Measurements from ENCODE around the gene GFRA1. TPM values are rescaled to one million over a fixed set of nuclear protein-coding genes. Genes with fewer than 3 reads are reported as not detected.

GFRA1 gene
- total and polyA plus RNA-seq, 2 experiments from 2014 or later: 1.7 to 5.0 TPM

- Histone ChIP-seq H3K4me3 (no peak overlapping the region), H3K27me3 (peaks cover 4% of the 10 kb centered on the region), H3K27ac (no peak overlapping the region), H3K36me3 (no peaks in the 10 kb centered on the region), H3K4me1 (ENCODE audit: low read depth) (peaks cover 17% of the 10 kb centered on the region), H3K9me3 (ENCODE audit: low read depth) (no peaks in the 10 kb centered on the region)
- no peak for DNase-seq (ENCODE audit: low read depth in 1 of 2, low spot score in 1 of 2)
- no peak for TF ChIP-seq CTCF (IDR thresholded peaks at IDR 0.05; ENCODE audit: low read depth, low read length)
These were observed 133.1 kb downstream of the GFRA1 start for GRCh38 chr10:116139886-116140285.

GRCh38 chr10:116138897-116139296 is 134.1 kb downstream of the GFRA1 start:
- TF ChIP-seq CTCF (IDR thresholded peaks at IDR 0.05; ENCODE audit: low read depth, low read length): no peak
- no peak for DNase-seq (ENCODE audit: low read depth in 1 of 2, low spot score in 1 of 2)
- Histone ChIP-seq H3K27ac (no peak overlapping the region), H3K27me3 (peaks cover 4% of the 10 kb centered on the region), H3K9me3 (ENCODE audit: low read depth) (no peaks in the 10 kb centered on the region), H3K4me1 (ENCODE audit: low read depth) (peaks cover 16% of the 10 kb centered on the region), H3K4me3 (no peak overlapping the region), H3K36me3 (no peaks in the 10 kb centered on the region)

GRCh38 chr10:116136261-116136660 is 136.7 kb downstream of the GFRA1 start:
- H3K4me3 ChIP-seq: no peak overlapping the region
- no peaks in the 10 kb centered on the region for H3K9me3 ChIP-seq (ENCODE audit: low read depth)
- H3K36me3 ChIP-seq: no peaks in the 10 kb centered on the region
- peaks cover 9% of the 10 kb centered on the region for H3K4me1 ChIP-seq (ENCODE audit: low read depth)
- peaks cover 4% of the 10 kb centered on the region for H3K27me3 ChIP-seq
- DNase-seq (ENCODE audit: low read depth in 1 of 2, low spot score in 1 of 2): no peak
- TF ChIP-seq CTCF (IDR thresholded peaks at IDR 0.05; ENCODE audit: low read depth, low read length): no peak
- H3K27ac ChIP-seq: no peak overlapping the region

- no peak for TF ChIP-seq CTCF (IDR thresholded peaks at IDR 0.05; ENCODE audit: low read depth, low read length)
- Histone ChIP-seq H3K36me3 (no peaks in the 10 kb centered on the region), H3K4me3 (no peak overlapping the region), H3K27ac (no peak overlapping the region), H3K9me3 (ENCODE audit: low read depth) (no peaks in the 10 kb centered on the region), H3K27me3 (peaks cover 4% of the 10 kb centered on the region), H3K4me1 (ENCODE audit: low read depth) (no peaks in the 10 kb centered on the region)
- no peak for DNase-seq (ENCODE audit: low read depth in 1 of 2, low spot score in 1 of 2)
These were observed 138.7 kb downstream of the GFRA1 start for GRCh38 chr10:116134322-116134721.

- Histone ChIP-seq H3K36me3 (no peaks in the 10 kb centered on the region), H3K27ac (no peak overlapping the region), H3K4me3 (no peak overlapping the region), H3K4me1 (ENCODE audit: low read depth) (no peaks in the 10 kb centered on the region), H3K9me3 (ENCODE audit: low read depth) (no peaks in the 10 kb centered on the region), H3K27me3 (peaks cover 4% of the 10 kb centered on the region)
- DNase-seq (ENCODE audit: low read depth in 1 of 2, low spot score in 1 of 2): no peak
- no peak for TF ChIP-seq CTCF (IDR thresholded peaks at IDR 0.05; ENCODE audit: low read depth, low read length)
These were observed 139.4 kb downstream of the GFRA1 start for GRCh38 chr10:116133634-116134033.

Measured in cardiac muscle cell (in vitro differentiated cells and primary cell).